RWPE2 (cell line): Measurements from ENCODE around the gene CCS.

ENCODE experiments used
- ATAC-seq: fragments of 200-7000 bp; cut with Tn5 transposase; 3 replicates; pipeline ENCODE4 v1.9.1; 2021; ENCODE audit warnings: low read depth
- DNase-seq: peaks from one replicate; pipeline ENCODE4 v3.0.0-alpha.2; 2020; ENCODE audit warnings: low spot score
- H3K27ac ChIP-seq: fragments of 450-650 bp; 2 replicates; pipeline ENCODE4 v1.5.1; 2017; ENCODE audit warnings: mild to moderate bottlenecking; ENCODE audit not compliant: poor library complexity, severe bottlenecking
- H3K27me3 ChIP-seq: fragments of 250-450 bp; sonication (Bioruptor Pico); 2 replicates; pipeline ENCODE4 v1.5.1; 2021; ENCODE audit warnings: mild to moderate bottlenecking, moderate library complexity; ENCODE audit not compliant: insufficient read depth, poor library complexity, severe bottlenecking
- H3K36me3 ChIP-seq: fragments of 250-450 bp; sonication (Bioruptor Pico); 2 replicates; pipeline ENCODE4 v1.5.1; 2020; ENCODE audit warnings: low read depth, mild to moderate bottlenecking, moderate library complexity
- H3K4me1 ChIP-seq: fragments of 250-450 bp; sonication (Bioruptor Pico); 2 replicates; pipeline ENCODE4 v1.5.1; 2021; ENCODE audit warnings: mild to moderate bottlenecking, moderate library complexity; ENCODE audit not compliant: insufficient read depth, poor library complexity, severe bottlenecking
- H3K4me3 ChIP-seq: fragments of 250-450 bp; sonication (Bioruptor Pico); 2 replicates; pipeline ENCODE4 v1.5.1; 2021; ENCODE audit warnings: mild to moderate bottlenecking, moderate library complexity; ENCODE audit not compliant: severe bottlenecking
- H3K9me3 ChIP-seq: fragments of 250-450 bp; sonication (Bioruptor Pico); 2 replicates; pipeline ENCODE4 v1.5.1; 2021; ENCODE audit warnings: mild to moderate bottlenecking, moderate library complexity; ENCODE audit not compliant: severe bottlenecking
- CTCF ChIP-seq: fragments of 450-650 bp; IDR thresholded peaks from one replicate; pipeline ENCODE4 v1.5.1; 2017; ENCODE audit warnings: mild to moderate bottlenecking, moderate library complexity; ENCODE audit not compliant: poor library complexity, severe bottlenecking

The CCS gene

DNA sequence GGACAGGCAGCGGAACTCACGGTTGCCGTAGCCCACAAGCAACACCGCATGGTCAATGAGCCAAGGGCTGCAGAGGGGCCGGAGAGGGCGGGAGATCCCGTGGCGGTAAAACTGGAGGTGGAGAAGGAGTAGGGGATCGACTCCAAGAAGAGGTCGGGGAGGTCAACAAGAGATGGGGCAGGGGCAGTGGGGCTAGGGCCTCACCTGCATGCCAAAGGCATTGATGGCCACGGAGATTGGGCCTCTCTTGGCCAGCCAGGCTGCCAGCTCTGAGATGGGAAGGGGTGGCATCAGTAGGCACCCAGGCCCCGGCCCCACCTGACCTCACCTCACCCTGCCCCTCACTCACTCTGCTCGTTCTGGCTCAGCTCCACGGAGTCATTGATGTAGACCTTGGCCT is 28.4 kb upstream of the CCS start:
- Histone ChIP-seq H3K4me3 (no peak overlapping the region), H3K36me3 (no peaks in the 10 kb centered on the region), H3K27ac (no peak overlapping the region), H3K4me1 (no peaks in the 10 kb centered on the region), H3K9me3 (no peaks in the 10 kb centered on the region), H3K27me3 (no peaks in the 10 kb centered on the region)
- DNase-seq (no peak), ATAC-seq (no peak)
- no peak for TF ChIP-seq CTCF

DNA sequence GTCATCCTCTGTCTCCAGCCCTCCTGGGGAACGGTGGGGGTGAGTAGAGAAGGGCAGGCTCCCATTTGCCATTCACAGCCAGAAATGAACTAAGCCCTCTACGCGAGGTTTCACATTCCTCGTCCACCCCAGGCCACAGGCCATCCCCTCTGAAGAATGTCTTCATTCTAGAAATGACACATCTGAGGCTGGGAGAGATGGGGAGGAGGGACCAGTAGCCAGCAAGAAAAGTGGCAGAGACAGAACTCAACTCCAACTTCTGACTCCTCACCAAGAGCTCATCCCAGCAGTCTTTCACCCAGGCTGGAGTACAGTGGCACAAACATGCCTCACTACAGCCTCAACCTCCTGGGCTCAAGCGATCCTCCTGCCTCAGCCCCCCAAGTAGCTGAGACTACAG is 28.0 kb upstream of the CCS start:
- ATAC-seq (no peak), DNase-seq (no peak)
- Histone ChIP-seq H3K27me3 (no peaks in the 10 kb centered on the region), H3K36me3 (no peaks in the 10 kb centered on the region), H3K4me3 (no peak overlapping the region), H3K9me3 (no peaks in the 10 kb centered on the region), H3K4me1 (no peaks in the 10 kb centered on the region), H3K27ac (no peak overlapping the region)
- no peak for TF ChIP-seq CTCF

- no peak for ATAC-seq
- no peaks in the 10 kb centered on the region for H3K4me1 ChIP-seq
- no peak overlapping the region for H3K4me3 ChIP-seq
- no peak for DNase-seq
- H3K27ac ChIP-seq: no peak overlapping the region
- H3K27me3 ChIP-seq: no peaks in the 10 kb centered on the region
- TF ChIP-seq CTCF: no peak
- H3K36me3 ChIP-seq: no peaks in the 10 kb centered on the region
- H3K9me3 ChIP-seq: no peaks in the 10 kb centered on the region
Observed at GRCh38 chr11:66566221-66566620, 26.8 kb upstream of the CCS start.

DNA sequence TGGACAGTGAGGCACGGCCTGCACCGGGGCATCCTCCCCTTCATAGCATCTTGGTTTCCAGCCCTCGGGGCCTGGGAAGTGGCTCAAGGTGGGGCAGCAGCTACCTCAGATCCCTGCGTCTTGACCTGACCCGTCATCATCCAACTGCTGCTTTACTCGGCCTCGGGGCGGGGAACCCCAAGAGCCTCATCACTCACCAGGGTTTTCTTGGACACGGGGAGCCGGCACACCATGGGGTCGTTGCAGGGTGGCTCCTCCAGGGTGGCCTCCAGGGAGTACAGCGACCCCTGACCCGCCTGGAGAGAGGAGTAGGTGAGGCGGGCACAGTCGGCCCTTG is 25.2 kb upstream of the CCS start:
- no peak overlapping the region for H3K27ac ChIP-seq

More for the DNA sequence above, 25.2 kb upstream of the CCS start:
- Histone ChIP-seq H3K4me1 (no peaks in the 10 kb centered on the region), H3K4me3 (peak overlapping the region; percentile 45), H3K36me3 (no peaks in the 10 kb centered on the region), H3K27me3 (no peaks in the 10 kb centered on the region), H3K9me3 (no peaks in the 10 kb centered on the region)
- no peak for TF ChIP-seq CTCF
- no peak for DNase-seq
- ATAC-seq: no peak
